GM12878 (cell line): ENCODE data around the gene POU3F3. TPM values are rescaled to one million over a fixed set of nuclear protein-coding genes. Genes with fewer than 3 reads are reported as not detected.

Source experiments
- ATAC-seq: fragments of 200-7000 bp; cut with Tn5 transposase; 3 replicates; pipeline ENCODE4 v1.9.1; 2020; ENCODE audit warnings: mild to moderate bottlenecking, moderate library complexity
- BruUV-seq: library from RNA; stranded (reverse); fragments of 400-500 nt; replicated peaks from 2 replicates; lab custom pipeline; 2021; lab: Mats Ljungman, UMichigan
- CTCF ChIA-PET: fragments of 300-600 bp; sonication (Branson Sonifier 250); formaldehyde crosslinking; extraction: SDS; loops from one replicate; lab custom pipeline; 2021; ENCODE audit warnings: inconsistent platforms; lab: Yijun Ruan, JAX
- POLR2A ChIA-PET: fragments of 350-600 bp; formaldehyde crosslinking; extraction: SDS; loops from one replicate; lab custom pipeline; 2021; ENCODE audit warnings: inconsistent platforms; lab: Charles Lee
- RAD21 ChIA-PET: fragments of 300-600 bp; sonication (Branson Sonifier 250); formaldehyde crosslinking; loops from one replicate; lab custom pipeline; 2023; ENCODE audit warnings: antibody characterized with exemption; ENCODE audit not compliant: unreplicated experiment; lab: Charles Lee
- SMC1A ChIA-PET: fragments of 300-600 bp; sonication (Branson Sonifier 250); formaldehyde crosslinking; loops from one replicate; lab custom pipeline; 2023; ENCODE audit not compliant: unreplicated experiment, uncharacterized antibody; lab: Charles Lee
- DNase-seq: peaks from one replicate; pipeline ENCODE4 v3.0.0-alpha.2; 2011; ENCODE audit warnings: low read depth, low spot score
- FAIRE-seq: peaks from 3 replicates; lab custom pipeline; 2011; peaks lifted over from hg19 to GRCh38; lab: Jason Lieb, UNC
- H2AFZ ChIP-seq: 2 replicates; pipeline ENCODE4 v1.6.0; 2011; ENCODE audit warnings: low read depth, low read length, control low read depth; ENCODE audit not compliant: control insufficient read depth
- H3K27ac ChIP-seq: 2 replicates; pipeline ENCODE4 v1.5.1; 2011; ENCODE audit warnings: control low read depth; ENCODE audit not compliant: control insufficient read depth, insufficient read depth
- H3K27me3 ChIP-seq, 2 experiments: replicated peaks in 1 of 2; 2 replicates each; pipeline versions ENCODE4 v1.6.0 to v1.6.1; 2011; ENCODE audit warnings: low read length in 1 of 2; ENCODE audit not compliant: control insufficient read depth in 2 of 2, insufficient read depth in 2 of 2
- H3K36me3 ChIP-seq, 2 experiments: 2 replicates each; pipeline ENCODE4 v1.5.1; 2011; ENCODE audit warnings: low read length in 1 of 2; ENCODE audit not compliant: control insufficient read depth in 2 of 2, insufficient read depth in 2 of 2
- H3K4me1 ChIP-seq: 2 replicates; pipeline ENCODE4 v1.6.1; 2011; ENCODE audit warnings: mild to moderate bottlenecking, low read length, moderate library complexity, mixed read lengths; ENCODE audit not compliant: control insufficient read depth, insufficient read depth
- H3K4me2 ChIP-seq: 2 replicates; pipeline ENCODE4 v1.6.0; 2011; ENCODE audit warnings: control low read depth; ENCODE audit not compliant: control insufficient read depth, insufficient read depth
- H3K4me3 ChIP-seq: fragments of 200-600 bp; sonication (generic); 2 replicates; pipeline ENCODE4 v1.5.1; 2016
- H3K79me2 ChIP-seq: 2 replicates; pipeline ENCODE4 v1.6.0; 2011; ENCODE audit warnings: low read length; ENCODE audit not compliant: control insufficient read depth, insufficient read depth
- H3K9ac ChIP-seq: 2 replicates; pipeline ENCODE4 v1.8.0; 2011; ENCODE audit warnings: low read length, control low read depth, mixed read lengths; ENCODE audit not compliant: control insufficient read depth, insufficient read depth
- H3K9me3 ChIP-seq: replicated peaks from 3 replicates; pipeline ENCODE4 v1.5.1; 2011; ENCODE audit warnings: mild to moderate bottlenecking, low read length; ENCODE audit not compliant: control insufficient read depth, insufficient read depth
- H4K20me1 ChIP-seq: 2 replicates; pipeline ENCODE4 v1.6.0; 2011; ENCODE audit not compliant: control insufficient read depth, insufficient read depth
- BMI1 ChIP-seq: fragments of 450-650 bp; IDR thresholded peaks from 2 replicates; pipeline ENCODE4 v1.6.1; 2016; ENCODE audit warnings: mild to moderate bottlenecking, moderate library complexity, borderline replicate concordance
- WGBS: methylation state at CpG from one replicate; pipeline ENCODE4 v1.1.6; 2016; ENCODE audit warnings: low lambda C conversion rate; ENCODE audit not compliant: insufficient replicate concordance, insufficient coverage; ENCODE audit errors: missing lambda C conversion rate; 5-methylcytosine and 5-hydroxymethylcytosine counted together
- in situ Hi-C: fragments of 300-500 bp; cut with MboI; formaldehyde crosslinking; loops from 9 replicates; pipeline ENCODE4 v1.14.3; 2018; ENCODE audit warnings: mixed read lengths
- intact Hi-C: fragments of 100-400 bp; cut with micrococcal nuclease; formaldehyde crosslinking; loops from one replicate; pipeline ENCODE4 v1.14.2; 2022; ENCODE audit not compliant: unreplicated experiment
- polyA plus RNA-seq, 11 experiments: library from polyadenylated mRNA; depleted of rRNA in 4 of 11; unstranded in 6 of 11; stranded (reverse) in 5 of 11; fragments of >200 nt; fragmentation: Nextera tagmentation in 4 of 11; fragmentation: Illumina TruSeq in 1 of 11; extraction: Ambion mirVana in 4 of 11; extraction: Trizol in 1 of 11; gene quantifications; 1 replicate in 1 of 11; 2 replicates in 10 of 11; pipeline versions ENCODE4 v1.2.1 to v1.2.3, GENCODE V29; 2011 to 2016; ENCODE audit warnings: inconsistent platforms in 2 of 11, missing spikeins in 2 of 11, low read depth in 1 of 11
- total RNA-seq, 4 experiments: library from RNA; depleted of rRNA in 3 of 4; stranded (reverse); fragments of >200 nt in 3 of 4; fragmentation: Illumina TruSeq in 1 of 4; extraction: Trizol in 1 of 4; gene quantifications; 2 replicates each; pipeline versions ENCODE4 v1.2.1 to v1.2.3, GENCODE V29; 2013 to 2021
- TF ChIP-seq, protein P1 (sequence below): fragments of 450-650 bp; formaldehyde crosslinking; IDR thresholded peaks from 2 replicates; pipeline ENCODE4 v1.5.0; 2022; ENCODE audit warnings: mild to moderate bottlenecking, missing genetic modification characterization

Gene POU3F3
- total and polyA plus RNA-seq, 10 of the 15 experiments (the other 5 are each of a cell fraction or from before 2014, with no cell fraction given) = not detected

DNA sequence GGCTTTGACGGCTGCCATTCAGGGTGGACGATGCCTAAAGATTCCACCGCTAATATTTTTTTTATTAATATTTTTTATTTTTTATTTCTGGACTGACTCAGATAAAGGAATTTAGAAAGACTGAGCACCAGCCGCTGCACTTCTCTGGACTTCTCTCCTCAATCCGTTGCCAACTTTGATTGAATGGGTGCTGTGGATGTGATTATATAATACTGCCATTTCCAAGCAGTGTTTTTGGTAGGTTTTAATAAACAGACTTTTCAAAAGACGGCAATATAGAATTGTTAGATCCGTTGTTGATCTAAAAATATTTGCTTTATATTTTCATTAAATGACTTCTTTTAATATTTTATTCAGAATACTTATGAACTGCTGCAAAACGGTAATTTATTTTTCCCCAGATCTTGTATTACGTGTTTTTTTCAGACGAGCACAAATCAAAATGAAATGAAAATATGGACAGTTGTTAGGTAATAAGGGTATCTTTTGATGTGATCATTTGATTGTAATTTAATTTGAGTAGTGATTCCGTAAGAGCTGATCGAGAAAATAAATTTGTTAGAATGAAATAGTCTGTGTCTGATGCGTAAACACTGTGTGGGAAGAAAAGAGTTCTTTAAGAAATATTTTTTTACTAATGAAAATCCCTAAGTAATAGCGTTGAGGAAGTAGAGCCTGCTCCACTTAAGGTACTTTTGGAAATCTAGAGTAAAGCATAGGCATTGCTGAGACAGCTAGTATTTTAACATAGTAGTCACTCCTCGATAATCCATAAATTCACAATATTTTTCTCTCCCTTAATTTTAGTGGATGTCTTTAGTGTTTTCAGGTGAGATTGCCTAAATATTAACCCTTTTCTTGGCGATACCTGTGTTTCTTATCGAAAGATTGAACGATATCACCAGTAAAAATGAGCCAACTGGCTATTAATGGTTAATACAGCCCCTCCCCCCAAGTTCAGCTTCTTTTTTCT lies 4.4 kb downstream of the POU3F3 start:
- ChIA-PET POLR2A (no interaction called here), RAD21 (no interaction called here), CTCF (interaction anchor here (1.2 kb wide), 1 partner anchor 8 kb away, joined by 6 read pairs; no protein-coding TSS in a partner anchor), SMC1A (no interaction called here)
- Histone ChIP-seq H3K79me2 (no peaks in the 10 kb centered on the region), H3K4me1 (no peaks in the 10 kb centered on the region), H4K20me1 (no peaks in the 10 kb centered on the region), H3K4me2 (no peak overlapping the region), H3K4me3 (no peak overlapping the region), H3K27ac (no peak overlapping the region), H3K9ac (no peak overlapping the region), H3K36me3 (no peaks in the 10 kb centered on the region), H2AFZ (no peak overlapping the region), H3K27me3 (peaks cover 13 to 16% of the 10 kb centered on the region in 2 experiments), H3K9me3 (peaks cover 4% of the 10 kb centered on the region; the same call in 1 of the 3 replicates)
- BruUV-seq = no TSS peak
- no peak for ATAC-seq
- no peak for FAIRE-seq
- intact Hi-C loops = no loop called here
- 36% methylated on average over 18 of the region's 18 CpGs for WGBS
- 0 out of 2 replicates have a peak, but pooled peaks have one; percentile 38 for TF ChIP-seq BMI1
- TF ChIP-seq, protein P1, sequence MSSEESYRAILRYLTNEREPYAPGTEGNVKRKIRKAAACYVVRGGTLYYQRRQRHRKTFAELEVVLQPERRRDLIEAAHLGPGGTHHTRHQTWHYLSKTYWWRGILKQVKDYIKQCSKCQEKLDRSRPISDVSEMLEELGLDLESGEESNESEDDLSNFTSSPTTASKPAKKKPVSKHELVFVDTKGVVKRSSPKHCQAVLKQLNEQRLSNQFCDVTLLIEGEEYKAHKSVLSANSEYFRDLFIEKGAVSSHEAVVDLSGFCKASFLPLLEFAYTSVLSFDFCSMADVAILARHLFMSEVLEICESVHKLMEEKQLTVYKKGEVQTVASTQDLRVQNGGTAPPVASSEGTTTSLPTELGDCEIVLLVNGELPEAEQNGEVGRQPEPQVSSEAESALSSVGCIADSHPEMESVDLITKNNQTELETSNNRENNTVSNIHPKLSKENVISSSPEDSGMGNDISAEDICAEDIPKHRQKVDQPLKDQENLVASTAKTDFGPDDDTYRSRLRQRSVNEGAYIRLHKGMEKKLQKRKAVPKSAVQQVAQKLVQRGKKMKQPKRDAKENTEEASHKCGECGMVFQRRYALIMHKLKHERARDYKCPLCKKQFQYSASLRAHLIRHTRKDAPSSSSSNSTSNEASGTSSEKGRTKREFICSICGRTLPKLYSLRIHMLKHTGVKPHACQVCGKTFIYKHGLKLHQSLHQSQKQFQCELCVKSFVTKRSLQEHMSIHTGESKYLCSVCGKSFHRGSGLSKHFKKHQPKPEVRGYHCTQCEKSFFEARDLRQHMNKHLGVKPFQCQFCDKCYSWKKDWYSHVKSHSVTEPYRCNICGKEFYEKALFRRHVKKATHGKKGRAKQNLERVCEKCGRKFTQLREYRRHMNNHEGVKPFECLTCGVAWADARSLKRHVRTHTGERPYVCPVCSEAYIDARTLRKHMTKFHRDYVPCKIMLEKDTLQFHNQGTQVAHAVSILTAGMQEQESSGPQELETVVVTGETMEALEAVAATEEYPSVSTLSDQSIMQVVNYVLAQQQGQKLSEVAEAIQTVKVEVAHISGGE (CRISPR knock-in tag) = no peak
- in situ Hi-C loops = loop anchor here (25.0 kb wide), 1 partner anchor 821 kb away; no protein-coding TSS in a partner anchor
- DNase-seq = no peak
